AG04450 (cell line): ENCODE results near the gene HSF2. TPM values are rescaled to one million over a fixed set of nuclear protein-coding genes. Genes with fewer than 3 reads are reported as not detected.
A peak's percentile ranks its signal among the peaks of the same experiment; 100 is the strongest.

ENCODE experiments used
- CTCF ChIA-PET: fragments of 300-600, 350-600 bp; formaldehyde crosslinking; extraction: SDS; loops from one replicate; lab custom pipeline; 2022; ENCODE audit warnings: antibody characterized with exemption, inconsistent platforms; lab: Charles Lee
- POLR2A ChIA-PET: fragments of 350-600 bp; formaldehyde crosslinking; extraction: SDS; loops from one replicate; lab custom pipeline; 2021; ENCODE audit warnings: antibody characterized with exemption, inconsistent platforms; lab: Yijun Ruan, JAX
- DNase-seq: peaks from one replicate; pipeline ENCODE4 v3.0.0-alpha.2; 2011; ENCODE audit warnings: low read depth, low spot score
- H3K27ac ChIP-seq: one replicate; pipeline ENCODE4 v1.5.1; 2012; ENCODE audit warnings: low read depth, low read length, control low read depth
- H3K27me3 ChIP-seq: one replicate; pipeline ENCODE4 v1.6.0; 2012; ENCODE audit warnings: low read length; ENCODE audit not compliant: control insufficient read depth, insufficient read depth
- H3K4me3 ChIP-seq: 2 replicates; pipeline ENCODE4 v1.5.1; 2011; ENCODE audit warnings: mild to moderate bottlenecking, low read depth, low read length, control low read depth
- H3K9me3 ChIP-seq: 2 replicates; pipeline ENCODE4 v1.5.1; 2012; ENCODE audit warnings: low read length; ENCODE audit not compliant: control insufficient read depth, insufficient read depth
- polyA plus RNA-seq: library from polyadenylated mRNA; depleted of rRNA; stranded (reverse); fragments of >200 nt; gene quantifications from 2 replicates; pipeline ENCODE4 v1.2.3, GENCODE V29; 2011
- TF ChIP-seq, protein P1 (sequence below): IDR thresholded peaks from 2 replicates; pipeline ENCODE4 v1.5.1; 2011; ENCODE audit warnings: low read depth, low read length, control low read depth, inconsistent platforms

HSF2 gene
- polyA plus RNA-seq, 1 experiment, result 34.4 TPM

DNA sequence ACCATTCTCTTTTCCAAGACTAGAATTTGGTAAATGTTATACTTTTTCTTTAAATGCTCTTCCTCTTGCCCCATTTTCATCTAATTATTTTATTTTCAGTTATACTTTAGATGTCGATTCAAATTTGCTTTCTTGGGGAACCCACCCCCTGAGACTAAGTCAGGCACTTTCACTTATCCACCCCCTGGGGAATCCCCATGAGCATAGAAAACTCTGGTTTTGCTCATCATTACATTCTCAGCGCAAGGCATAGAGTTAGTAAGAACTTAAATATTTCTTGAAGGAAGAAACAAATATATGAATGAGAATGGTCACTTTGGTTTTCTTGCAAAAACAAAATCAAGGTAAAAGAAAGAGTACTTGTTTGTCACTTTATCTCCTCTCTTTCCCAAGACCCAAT, 25.1 kb upstream of the HSF2 start:
- TF ChIP-seq, protein P1, sequence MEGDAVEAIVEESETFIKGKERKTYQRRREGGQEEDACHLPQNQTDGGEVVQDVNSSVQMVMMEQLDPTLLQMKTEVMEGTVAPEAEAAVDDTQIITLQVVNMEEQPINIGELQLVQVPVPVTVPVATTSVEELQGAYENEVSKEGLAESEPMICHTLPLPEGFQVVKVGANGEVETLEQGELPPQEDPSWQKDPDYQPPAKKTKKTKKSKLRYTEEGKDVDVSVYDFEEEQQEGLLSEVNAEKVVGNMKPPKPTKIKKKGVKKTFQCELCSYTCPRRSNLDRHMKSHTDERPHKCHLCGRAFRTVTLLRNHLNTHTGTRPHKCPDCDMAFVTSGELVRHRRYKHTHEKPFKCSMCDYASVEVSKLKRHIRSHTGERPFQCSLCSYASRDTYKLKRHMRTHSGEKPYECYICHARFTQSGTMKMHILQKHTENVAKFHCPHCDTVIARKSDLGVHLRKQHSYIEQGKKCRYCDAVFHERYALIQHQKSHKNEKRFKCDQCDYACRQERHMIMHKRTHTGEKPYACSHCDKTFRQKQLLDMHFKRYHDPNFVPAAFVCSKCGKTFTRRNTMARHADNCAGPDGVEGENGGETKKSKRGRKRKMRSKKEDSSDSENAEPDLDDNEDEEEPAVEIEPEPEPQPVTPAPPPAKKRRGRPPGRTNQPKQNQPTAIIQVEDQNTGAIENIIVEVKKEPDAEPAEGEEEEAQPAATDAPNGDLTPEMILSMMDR, result no peak
- POLR2A ChIA-PET, result no interaction called here
- CTCF ChIA-PET, result no interaction called here
- Histone ChIP-seq H3K9me3 (no peaks in the 10 kb centered on the region), H3K27ac (no peak overlapping the region), H3K27me3 (no peaks in the 10 kb centered on the region), H3K4me3 (no peak overlapping the region)
- no peak for DNase-seq

DNA sequence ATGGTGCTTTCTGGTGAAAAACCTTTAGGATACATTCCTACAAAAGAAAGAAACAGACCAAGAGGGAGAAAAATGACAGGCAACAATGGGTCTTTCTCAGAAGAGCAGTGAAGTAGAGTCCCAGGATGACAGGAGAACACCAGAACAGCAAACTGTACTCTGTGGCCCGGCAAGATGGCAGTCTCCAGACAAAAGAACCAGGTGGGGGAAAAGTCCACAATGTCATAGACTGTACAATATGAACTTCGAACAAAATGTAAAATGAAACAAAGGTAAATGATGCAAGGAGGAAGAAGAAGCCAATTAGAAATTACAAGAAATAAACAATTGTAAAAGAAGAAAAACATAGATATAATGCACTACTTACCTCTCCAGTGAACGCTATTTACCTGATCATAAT, 23.2 kb upstream of the HSF2 start:
- CTCF ChIA-PET, result interaction anchor here (1.2 kb wide), 1 partner anchor 154 kb away, joined by 6 read pairs; no protein-coding TSS in a partner anchor
- Histone ChIP-seq H3K9me3 (no peaks in the 10 kb centered on the region), H3K27me3 (no peaks in the 10 kb centered on the region), H3K4me3 (no peak overlapping the region), H3K27ac (no peak overlapping the region)
- POLR2A ChIA-PET, result no interaction called here
- TF ChIP-seq, protein P1, result no peak
- no peak for DNase-seq

DNA sequence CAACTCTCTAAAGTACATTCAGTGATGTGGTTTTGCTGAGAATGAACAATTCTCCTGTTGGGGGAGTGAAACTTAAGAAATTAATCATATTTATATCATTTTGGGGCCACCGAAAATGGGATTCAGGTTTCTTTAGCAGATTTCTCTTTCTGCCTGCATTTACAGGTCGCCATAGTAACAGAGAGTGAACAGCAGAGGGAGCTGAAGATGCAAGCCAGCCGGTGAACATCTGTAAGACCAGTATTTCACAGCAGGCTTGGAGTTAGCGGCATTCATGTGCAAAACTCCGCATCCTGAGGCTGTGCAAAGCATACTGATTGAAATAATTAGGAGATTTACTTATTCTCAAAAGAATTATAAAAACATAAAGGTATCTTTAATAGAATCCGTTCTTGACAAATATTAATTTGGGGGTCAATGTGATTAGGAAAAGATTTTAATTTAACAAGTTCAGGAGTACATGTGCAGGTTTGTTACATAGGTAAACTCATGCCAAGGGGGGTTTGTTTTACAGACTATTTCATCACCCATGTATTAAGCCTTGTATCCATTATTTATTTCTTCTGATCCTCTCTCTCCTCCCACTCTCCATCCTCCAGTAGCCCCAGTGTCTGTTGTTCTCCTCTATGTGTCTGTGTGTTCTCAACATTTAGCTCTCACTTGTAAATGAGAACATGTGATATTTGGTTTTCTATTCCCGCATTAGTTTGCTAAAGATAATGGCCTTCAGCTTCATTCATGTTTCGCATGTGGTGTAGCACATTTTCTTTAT, 17.8 kb upstream of the HSF2 start:
- no peak overlapping the region for H3K27ac ChIP-seq
- TF ChIP-seq, protein P1, result peak; percentile 81
- DNase-seq, result peak; percentile 71
- ChIA-PET POLR2A (no interaction called here), CTCF (interaction anchor here (0.7 to 4.6 kb wide), 8 partner anchors 9 to 149 kb away, joined by 3 to 118 read pairs (median 5); partner anchors contain the start of gene HSF2)
- no peak overlapping the region for H3K4me3 ChIP-seq
- no peaks in the 10 kb centered on the region for H3K9me3 ChIP-seq
- peaks cover 2% of the 10 kb centered on the region for H3K27me3 ChIP-seq

DNA sequence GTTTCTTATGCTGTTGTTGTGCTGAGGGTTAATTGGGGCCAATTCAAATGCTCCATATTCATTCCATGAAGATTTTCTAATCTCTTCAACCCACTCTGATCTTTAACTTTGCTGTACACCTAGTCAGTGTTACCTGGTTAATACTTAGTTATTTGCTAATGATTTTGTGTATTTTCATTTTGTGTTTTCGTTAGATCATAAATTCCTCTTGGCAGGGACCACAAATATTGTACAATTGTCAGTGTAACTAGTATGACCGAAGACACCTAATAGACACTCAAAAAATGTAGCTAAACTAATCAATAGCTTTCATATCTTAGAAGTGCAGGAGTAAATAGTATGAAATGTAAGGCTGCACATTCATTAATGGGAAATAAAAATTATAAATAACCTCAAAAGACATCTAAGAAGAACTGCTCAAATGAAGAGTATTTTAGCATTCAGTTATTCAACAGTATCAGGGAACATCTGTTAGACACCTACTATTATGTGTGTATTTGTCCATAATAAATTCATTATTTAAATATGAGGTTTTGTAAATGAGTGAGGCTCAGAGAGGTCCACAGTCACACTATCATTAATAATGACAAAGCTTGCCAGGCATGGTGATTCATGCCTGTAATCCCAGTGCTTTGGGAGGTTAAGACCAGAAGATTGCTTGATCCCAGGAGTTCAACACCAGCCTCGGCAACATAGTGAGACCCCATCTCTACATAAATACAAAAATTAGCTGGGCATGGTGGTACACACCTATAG, 13.4 kb upstream of the HSF2 start:
- DNase-seq, result no peak
- H3K27ac ChIP-seq, result no peak overlapping the region
- POLR2A ChIA-PET, result no interaction called here
- peaks cover 4% of the 10 kb centered on the region for H3K27me3 ChIP-seq
- CTCF ChIA-PET, result interaction anchor here (0.8 to 2.0 kb wide), 3 partner anchors 13 to 144 kb away, joined by 3 to 16 read pairs (median 3); no protein-coding TSS in a partner anchor
- H3K4me3 ChIP-seq, result no peak overlapping the region
- no peaks in the 10 kb centered on the region for H3K9me3 ChIP-seq
- TF ChIP-seq, protein P1, result no peak

DNA sequence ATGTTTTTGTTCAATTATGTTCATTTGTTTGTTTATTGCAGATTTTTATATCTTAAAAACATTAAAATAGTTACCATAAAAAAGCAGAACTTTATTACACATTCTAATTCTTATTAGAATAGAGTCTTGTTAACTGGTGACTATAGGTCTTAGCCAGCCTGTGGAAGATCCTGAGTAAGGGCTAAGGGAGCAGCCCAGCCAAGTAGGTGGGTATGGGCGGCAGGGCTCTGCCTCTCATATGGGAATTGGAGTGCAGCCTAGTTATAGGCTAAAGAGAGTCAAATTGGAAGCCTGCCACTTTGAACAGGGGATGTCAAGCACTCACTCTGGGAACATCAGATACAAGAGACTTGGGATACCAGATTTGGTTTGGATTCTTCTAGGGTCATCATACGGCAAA, 10.5 kb upstream of the HSF2 start:
- CTCF ChIA-PET, result no interaction called here

More for the DNA sequence above, 10.5 kb upstream of the HSF2 start:
- TF ChIP-seq, protein P1, result no peak
- Histone ChIP-seq H3K9me3 (no peaks in the 10 kb centered on the region), H3K27me3 (peaks cover 5% of the 10 kb centered on the region), H3K4me3 (no peak overlapping the region), H3K27ac (no peak overlapping the region)
- POLR2A ChIA-PET, result no interaction called here
- DNase-seq, result no peak
